HG03196 (cell line): ENCODE results near the gene EXD3.
"Not testable (repeated sequence)": the region's sequence is repeated elsewhere in the genome, so short reads cannot be mapped to it uniquely, and the experiment has no call there.

Experiments
- ATAC-seq: cut with Tn5 transposase; IDR thresholded peaks from one replicate; pipeline ENCODE4 v1.9.1; 2021; ENCODE audit not compliant: unreplicated experiment

Gene EXD3

GRCh38 chr9:137381501-137382443, 41.2 kb downstream of the EXD3 start:
- ATAC-seq = no peak

GRCh38 chr9:137380606-137381005, 42.4 kb downstream of the EXD3 start:
- no peak for ATAC-seq

GRCh38 chr9:137380171-137380570, 42.8 kb downstream of the EXD3 start:
- no peak for ATAC-seq

GRCh38 chr9:137379761-137380161, 43.2 kb downstream of the EXD3 start:
- no peak for ATAC-seq

GRCh38 chr9:137378688-137379410, 44.1 kb downstream of the EXD3 start:
- not testable (repeated sequence) for ATAC-seq

- ATAC-seq = no peak
These were observed 46.6 kb downstream of the EXD3 start for GRCh38 chr9:137376386-137376785.

- ATAC-seq = no peak
These were observed 47.5 kb downstream of the EXD3 start for GRCh38 chr9:137375321-137376058.

- ATAC-seq = no peak
These were observed 48.7 kb downstream of the EXD3 start for GRCh38 chr9:137374131-137374845.

GRCh38 chr9:137373611-137373980, 49.4 kb downstream of the EXD3 start:
- ATAC-seq = no peak

GRCh38 chr9:137372693-137373610, 50.0 kb downstream of the EXD3 start:
- no peak for ATAC-seq

- no peak for ATAC-seq
These were observed 50.9 kb downstream of the EXD3 start for GRCh38 chr9:137371946-137372651.

- no peak for ATAC-seq
These were observed 51.4 kb downstream of the EXD3 start for GRCh38 chr9:137371521-137371941.

- no peak for ATAC-seq
These were observed 52.0 kb downstream of the EXD3 start for GRCh38 chr9:137370865-137371520.

GRCh38 chr9:137369911-137370764, 52.8 kb downstream of the EXD3 start:
- no peak for ATAC-seq

GRCh38 chr9:137369061-137369787, 53.7 kb downstream of the EXD3 start:
- ATAC-seq = no peak

- ATAC-seq = no peak
These were observed 54.4 kb downstream of the EXD3 start for GRCh38 chr9:137368431-137369035.
